Vagina (tissue), 2 donors: ENCODE measurements around the gene SETD9.

ENCODE experiments used
- POLR2A ChIP-seq, 2 donors: fragments of 450-650 bp; IDR thresholded peaks; one replicate each; pipeline ENCODE4 v1.6.1; 2017; ENCODE audit warnings: antibody characterized with exemption in 2 of 2, mild to moderate bottlenecking in 2 of 2, moderate library complexity in 2 of 2
- POLR2AphosphoS5 ChIP-seq, 2 donors: sonication (generic); formaldehyde crosslinking; IDR thresholded peaks; one replicate each; pipeline ENCODE4 v1.9.0; 2017; ENCODE audit warnings: antibody characterized with exemption in 2 of 2, mild to moderate bottlenecking in 2 of 2, low read depth in 1 of 2; ENCODE audit not compliant: insufficient read depth in 1 of 2
- TF ChIP-seq, protein P1 (sequence below), 3 experiments: fragments of 450-650 bp in 2 of 3; fragments of 200-600 bp in 1 of 3; sonication (generic) in 1 of 3; IDR thresholded peaks; one replicate each; pipeline ENCODE4 v1.5.1; 2017 to 2019; ENCODE audit warnings: antibody characterized with exemption in 3 of 3, mild to moderate bottlenecking in 2 of 3, moderate library complexity in 2 of 3

DNA sequence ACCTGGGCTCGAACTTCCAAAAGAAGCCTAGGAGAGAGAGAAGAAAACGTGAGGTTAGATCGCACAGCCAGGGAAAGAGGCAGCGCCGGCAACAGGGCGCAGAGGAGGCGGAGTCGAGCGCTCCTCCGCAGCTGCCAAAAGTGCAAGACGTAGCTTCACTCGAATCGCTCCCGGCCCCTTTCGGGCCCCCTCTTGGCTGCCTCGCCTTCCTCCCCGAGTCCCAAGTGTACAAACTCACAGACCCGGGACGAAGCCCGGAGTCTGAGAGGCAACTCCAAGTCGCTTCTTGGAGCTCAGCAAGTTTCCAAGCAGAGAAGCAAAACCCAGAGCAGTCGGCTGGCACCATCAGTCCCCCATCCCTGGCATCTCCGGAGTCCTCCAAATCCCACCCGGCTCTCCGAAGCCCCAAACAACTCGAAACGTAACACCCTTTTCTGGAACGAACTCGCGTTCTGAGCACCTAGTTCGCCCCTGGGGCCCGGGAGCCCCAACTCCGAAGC lies 41.3 kb downstream of the SETD9 start:
- TF ChIP-seq, protein P1, sequence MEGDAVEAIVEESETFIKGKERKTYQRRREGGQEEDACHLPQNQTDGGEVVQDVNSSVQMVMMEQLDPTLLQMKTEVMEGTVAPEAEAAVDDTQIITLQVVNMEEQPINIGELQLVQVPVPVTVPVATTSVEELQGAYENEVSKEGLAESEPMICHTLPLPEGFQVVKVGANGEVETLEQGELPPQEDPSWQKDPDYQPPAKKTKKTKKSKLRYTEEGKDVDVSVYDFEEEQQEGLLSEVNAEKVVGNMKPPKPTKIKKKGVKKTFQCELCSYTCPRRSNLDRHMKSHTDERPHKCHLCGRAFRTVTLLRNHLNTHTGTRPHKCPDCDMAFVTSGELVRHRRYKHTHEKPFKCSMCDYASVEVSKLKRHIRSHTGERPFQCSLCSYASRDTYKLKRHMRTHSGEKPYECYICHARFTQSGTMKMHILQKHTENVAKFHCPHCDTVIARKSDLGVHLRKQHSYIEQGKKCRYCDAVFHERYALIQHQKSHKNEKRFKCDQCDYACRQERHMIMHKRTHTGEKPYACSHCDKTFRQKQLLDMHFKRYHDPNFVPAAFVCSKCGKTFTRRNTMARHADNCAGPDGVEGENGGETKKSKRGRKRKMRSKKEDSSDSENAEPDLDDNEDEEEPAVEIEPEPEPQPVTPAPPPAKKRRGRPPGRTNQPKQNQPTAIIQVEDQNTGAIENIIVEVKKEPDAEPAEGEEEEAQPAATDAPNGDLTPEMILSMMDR (IDR thresholded peaks at IDR 0.05), result no peak
- peak in 1 of 2 donors; percentile 68 for TF ChIP-seq POLR2AphosphoS5 (IDR thresholded peaks at IDR 0.05; ENCODE audit: insufficient read depth in 1 of 2, low read depth in 1 of 2)
- TF ChIP-seq POLR2A (IDR thresholded peaks at IDR 0.05), result no peak
